K562 treated with DMSO at 1 percent for 12 hours (cell line): Measurements from ENCODE around the gene FCAMR. TPM values are rescaled to one million over a fixed set of nuclear protein-coding genes. Genes with fewer than 3 reads are reported as not detected.

Experiments
- total RNA-seq: library from RNA; unstranded; fragments of 300-600 nt; gene quantifications from 2 replicates; pipeline ENCODE4 v1.2.3, GENCODE V29; 2022; ENCODE audit not compliant: insufficient read depth

The FCAMR gene
- total RNA-seq, result not detected in 2 replicates

DNA sequence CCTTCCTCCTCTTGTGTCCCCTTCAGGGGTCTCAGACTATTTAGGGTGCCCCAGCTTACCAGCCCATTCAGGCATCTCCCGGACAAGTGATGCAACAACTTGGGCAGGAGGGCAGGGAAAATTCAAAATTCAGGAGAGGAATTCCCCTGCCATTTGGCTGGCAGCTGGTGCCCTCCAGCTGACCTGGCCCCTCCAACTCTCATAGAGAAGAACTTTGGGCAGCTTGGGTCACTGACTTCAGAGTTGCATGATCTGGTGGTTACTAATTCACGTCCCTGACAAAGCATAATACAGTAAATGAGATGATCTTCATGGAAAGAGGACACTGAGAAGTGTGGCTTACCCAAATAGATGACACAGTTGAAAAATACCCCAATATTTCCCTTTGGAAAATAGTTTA lies at the start of gene FCAMR:
Gene FCAMR, minus strand, starts transcription at position 15 of the 400 bp plus-strand sequence. CDS start 335 bp downstream, outside the sequence.

GRCh38 chr1:206946261-206946660 lies 24.0 kb downstream of the FCAMR start, which contains the start of gene PIGR:
PIGR (minus strand) TSS chr1:206946466; CDS start chr1:206940531, 5,935 bp downstream.

GRCh38 chr1:206921772-206922265 lies 48.4 kb downstream of the FCAMR start, which contains the start of gene FCMR:
FCMR (minus strand) TSS chr1:206921941; CDS start chr1:206921854, 87 bp downstream.

Other genes starting within 250 kb of the FCAMR start
- not detected in 2 replicates for gene IL19, start 199.7 kb downstream of the FCAMR start, total RNA-seq
- not detected in 2 replicates for gene IL10, start 198.0 kb downstream of the FCAMR start, total RNA-seq
- gene IL20, start 104.8 kb downstream of the FCAMR start, total RNA-seq, result not detected in 2 replicates
- not detected in 2 replicates for gene IL24, start 73.0 kb downstream of the FCAMR start, total RNA-seq
- not detected in 2 replicates for gene FCMR, start 48.5 kb downstream of the FCAMR start, total RNA-seq
- 0.14 TPM in 1 of 2 replicates, not detected in the other for gene PIGR, start 24.0 kb downstream of the FCAMR start, total RNA-seq
- 1.0 and 3.3 TPM in 2 replicates for gene C1orf116, start 62.3 kb upstream of the FCAMR start, total RNA-seq
- gene YOD1, start 80.7 kb upstream of the FCAMR start, total RNA-seq, result 6.1 and 29.8 TPM in 2 replicates
- gene PFKFB2, start 82.8 kb upstream of the FCAMR start, total RNA-seq, result 6.4 and 23.3 TPM in 2 replicates
- gene C4BPB, start 118.4 kb upstream of the FCAMR start, total RNA-seq, result not detected in 2 replicates
- gene C4BPA, start 133.8 kb upstream of the FCAMR start, total RNA-seq, result 0.37 and 2.7 TPM in 2 replicates